ENCODE data around the gene SFMBT2. TPM values are rescaled to one million over a fixed set of nuclear protein-coding genes. Genes with fewer than 3 reads are reported as not detected.

SFMBT2 gene
- total RNA-seq, 4 donors from 2014 or later = 7.6 to 15.4 (median 10.8) TPM

GRCh38 chr10:7435674-7436073 lies 24.8 kb upstream of the SFMBT2 start:
- no peak for DNase-seq (ENCODE audit: extremely low spot score)
- Histone ChIP-seq H3K36me3 (no peaks in the 10 kb centered on the region), H3K4me3 (no peak overlapping the region), H3K27ac (replicated peaks in 1 of 4) (no peak overlapping the region), H3K27me3 (peaks cover 0 to 40% (median 2%) of the 10 kb centered on the region in 4 donors), H3K4me1 (peaks cover 0 to 12% (median 8%) of the 10 kb centered on the region in 4 donors), H3K9me3 (no peaks in the 10 kb centered on the region)
- intact Hi-C loops (cut with DNase I) = no loop called here
- TF ChIP-seq POLR2AphosphoS5 (IDR thresholded peaks at IDR 0.05) = no peak
- TF ChIP-seq POLR2A (IDR thresholded peaks at IDR 0.05; ENCODE audit: low read depth) = no peak
- no peak for TF ChIP-seq CTCF (IDR thresholded peaks at IDR 0.05)
- no peak for TF ChIP-seq EP300 (IDR thresholded peaks at IDR 0.05)
- 78% methylated on average over 2 of the region's 2 CpGs for WGBS

GRCh38 chr10:7434378-7434777 lies 23.5 kb upstream of the SFMBT2 start:
- H3K4me1 ChIP-seq = peaks cover 0 to 12% (median 8%) of the 10 kb centered on the region in 4 donors
- DNase-seq (ENCODE audit: extremely low spot score) = no peak
- H3K27ac ChIP-seq (replicated peaks in 1 of 4) = no peak overlapping the region
- peaks cover 0 to 30% (median 2%) of the 10 kb centered on the region in 4 donors for H3K27me3 ChIP-seq
- no peaks in the 10 kb centered on the region for H3K9me3 ChIP-seq
- H3K4me3 ChIP-seq = no peak overlapping the region
- intact Hi-C loops (cut with DNase I) = no loop called here
- TF ChIP-seq CTCF (IDR thresholded peaks at IDR 0.05) (no peak), EP300 (IDR thresholded peaks at IDR 0.05) (no peak), POLR2AphosphoS5 (IDR thresholded peaks at IDR 0.05) (no peak), POLR2A (IDR thresholded peaks at IDR 0.05; ENCODE audit: low read depth) (no peak)
- H3K36me3 ChIP-seq = no peaks in the 10 kb centered on the region
- WGBS = 94% methylated on average over 5 of the region's 5 CpGs

GRCh38 chr10:7433861-7434260 lies 23.0 kb upstream of the SFMBT2 start:
- whole genome bisulfite sequencing = 62% methylated on average over 8 of the region's 8 CpGs
- Histone ChIP-seq H3K27me3 (peaks cover 0 to 25% (median 2%) of the 10 kb centered on the region in 4 donors), H3K4me3 (peak overlapping the region in 1 of 4 donors; percentile 8), H3K27ac (replicated peaks in 1 of 4) (no peak overlapping the region), H3K9me3 (no peaks in the 10 kb centered on the region), H3K36me3 (no peaks in the 10 kb centered on the region), H3K4me1 (peaks cover 0 to 12% (median 8%) of the 10 kb centered on the region in 4 donors)
- TF ChIP-seq POLR2AphosphoS5 (IDR thresholded peaks at IDR 0.05) (no peak), CTCF (IDR thresholded peaks at IDR 0.05) (no peak), EP300 (IDR thresholded peaks at IDR 0.05) (no peak), POLR2A (IDR thresholded peaks at IDR 0.05; ENCODE audit: low read depth) (no peak)
- intact Hi-C loops (cut with DNase I) = no loop called here
- DNase-seq (ENCODE audit: extremely low spot score) = no peak

- 33% methylated on average over 19 of the region's 19 CpGs for WGBS
- H3K4me1 ChIP-seq = peaks cover 0 to 12% (median 8%) of the 10 kb centered on the region in 4 donors
- peak overlapping the region in 2 of 4 donors; percentile 8 to 27 for H3K4me3 ChIP-seq
- intact Hi-C loops (cut with DNase I) = no loop called here
- H3K36me3 ChIP-seq = no peaks in the 10 kb centered on the region
- no peak overlapping the region for H3K27ac ChIP-seq (replicated peaks in 1 of 4)
- peaks cover 0 to 25% (median 2%) of the 10 kb centered on the region in 4 donors for H3K27me3 ChIP-seq
- no peaks in the 10 kb centered on the region for H3K9me3 ChIP-seq
- DNase-seq (ENCODE audit: extremely low spot score) = no peak
- no peak for TF ChIP-seq POLR2AphosphoS5 (IDR thresholded peaks at IDR 0.05)
- TF ChIP-seq CTCF (IDR thresholded peaks at IDR 0.05) = no peak
- no peak for TF ChIP-seq EP300 (IDR thresholded peaks at IDR 0.05)
- TF ChIP-seq POLR2A (IDR thresholded peaks at IDR 0.05; ENCODE audit: low read depth) = no peak
These were observed 22.3 kb upstream of the SFMBT2 start for GRCh38 chr10:7432884-7433726.

All from esophagus muscularis mucosa (tissue), 4 donors.